ENCODE results near the gene SLIT3.

The SLIT3 gene

DNA sequence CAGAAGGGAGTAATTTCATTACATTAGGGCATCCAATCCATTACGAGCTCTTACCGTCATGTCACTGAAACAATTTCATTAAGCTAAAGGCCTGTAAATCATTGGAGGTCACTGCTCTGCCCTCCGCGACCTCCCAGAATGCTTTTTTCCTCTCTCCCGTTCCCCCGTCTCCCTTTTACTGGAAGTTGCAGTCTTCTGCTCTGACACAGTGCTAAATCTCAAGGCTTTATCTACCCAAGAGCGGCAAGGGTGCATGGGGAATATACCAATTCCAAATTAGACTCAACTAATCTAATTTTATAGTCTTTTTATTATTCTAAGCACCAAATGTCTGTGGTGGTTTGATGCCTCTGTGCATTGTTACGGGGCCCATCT lies 456.0 kb downstream of the SLIT3 start:
- DNase-seq (ENCODE audit: low read depth in 3 of 3, low spot score in 1 of 3) = no peak

DNA sequence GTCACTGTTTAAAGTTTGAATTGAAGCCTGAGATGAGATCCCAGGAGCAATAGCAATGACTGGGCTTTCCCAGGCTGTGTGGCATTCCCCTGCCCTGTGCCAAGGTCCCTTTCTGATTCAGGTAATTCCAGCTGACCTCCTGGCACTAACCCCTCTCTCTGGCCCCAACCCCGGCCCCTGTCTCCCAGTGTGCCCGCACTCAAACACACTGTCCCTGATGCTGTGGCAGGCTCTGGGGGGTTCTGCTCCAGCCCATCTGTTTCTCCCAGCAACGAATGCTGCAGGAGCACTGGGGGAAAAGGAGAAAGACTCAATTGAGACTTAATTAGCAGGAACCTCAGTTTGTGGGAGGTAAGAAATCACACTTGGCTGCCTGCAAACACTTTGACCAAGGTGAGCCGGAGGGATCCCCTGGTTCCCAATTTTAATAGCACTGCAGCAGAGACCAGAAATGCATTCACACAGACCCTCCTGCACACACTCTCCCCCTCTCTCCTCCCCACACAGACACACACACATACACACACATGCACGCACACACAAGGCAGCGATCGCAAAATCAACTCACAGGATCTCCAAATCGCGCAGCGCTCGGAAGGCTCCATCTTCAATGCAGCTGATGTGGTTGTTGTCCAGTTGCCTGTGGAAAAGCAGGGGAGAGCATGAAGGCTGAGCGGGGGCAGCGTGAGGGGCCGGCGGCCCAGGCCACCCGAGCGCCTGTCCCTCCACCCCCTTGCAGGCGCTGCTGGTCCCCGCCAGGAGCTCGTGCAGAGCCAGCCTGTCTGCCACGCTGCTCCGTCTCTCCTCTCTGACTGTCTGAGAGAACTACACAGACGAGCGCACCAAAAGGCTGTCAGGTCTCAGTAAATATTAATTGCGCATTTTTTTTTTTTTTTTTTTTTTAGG lies 456.7 kb downstream of the SLIT3 start:
- DNase-seq (ENCODE audit: low read depth in 3 of 3, low spot score in 1 of 3) = no peak

DNA sequence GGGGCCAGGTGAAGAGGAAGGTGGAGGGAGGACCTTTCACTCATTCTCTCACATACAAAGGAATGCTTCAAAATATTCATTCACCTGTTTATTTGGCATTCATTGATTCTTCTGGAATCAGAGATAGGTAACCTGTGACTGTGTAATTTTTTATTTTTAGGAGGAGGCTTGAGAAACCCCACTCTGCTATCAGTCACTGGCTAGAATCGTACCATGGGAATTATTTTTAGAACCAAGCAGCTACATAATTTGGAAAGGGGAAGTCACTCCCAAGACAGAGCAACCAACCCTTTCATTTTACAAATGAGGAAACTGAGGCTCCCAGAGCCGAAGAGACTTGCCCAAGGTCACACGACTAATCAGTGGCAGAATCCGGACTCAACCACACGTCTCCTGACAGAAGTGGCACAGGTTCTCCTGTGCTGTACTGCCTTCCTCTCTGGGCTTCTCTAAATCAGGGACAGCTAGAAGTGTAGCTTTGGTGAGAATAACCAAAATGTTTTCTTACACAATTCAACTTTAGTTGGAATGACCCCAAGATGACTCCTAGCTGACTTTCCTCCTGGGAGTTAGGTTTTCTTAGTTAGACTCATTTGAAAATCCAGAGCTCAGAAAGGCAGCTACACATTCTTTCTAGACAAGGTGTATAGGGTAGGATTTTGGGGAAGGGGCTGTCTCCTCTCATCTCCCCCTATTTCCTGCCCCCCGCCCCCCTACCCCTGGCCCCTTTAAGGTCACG lies 457.5 kb downstream of the SLIT3 start:
- DNase-seq (ENCODE audit: low read depth in 3 of 3, low spot score in 1 of 3) = no peak

DNA sequence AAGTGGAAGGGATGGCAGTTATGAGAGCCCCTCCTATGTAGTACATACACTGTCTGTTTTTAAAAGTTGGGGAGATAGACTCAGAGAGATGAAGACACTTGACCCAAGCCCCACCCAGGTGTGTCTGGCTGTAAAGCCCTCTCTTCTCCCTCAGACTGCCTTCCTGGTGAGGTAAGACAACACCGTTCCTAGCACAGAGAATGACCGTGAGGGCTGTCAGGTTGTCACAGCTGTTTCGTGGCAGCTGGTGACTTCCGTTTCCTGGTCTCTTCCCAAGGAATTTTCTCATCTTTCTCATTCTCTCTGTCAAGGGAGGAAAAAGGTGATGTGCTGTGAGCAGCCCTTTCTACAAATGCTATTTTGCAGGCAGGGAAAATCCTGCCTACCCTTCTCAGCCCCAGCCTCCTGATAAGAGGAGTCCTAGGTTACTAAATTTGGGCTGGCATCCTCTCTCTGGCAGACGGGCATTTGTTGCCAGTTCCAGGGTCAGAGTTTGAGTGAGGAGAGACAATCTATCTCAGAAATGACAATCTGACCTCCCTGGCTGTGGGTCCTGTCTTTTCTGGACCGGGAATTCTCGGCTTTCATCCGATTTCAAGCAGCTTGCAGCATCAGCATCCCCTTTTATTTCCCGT lies 458.3 kb downstream of the SLIT3 start:
- no peak for DNase-seq (ENCODE audit: low read depth in 3 of 3, low spot score in 1 of 3)

DNA sequence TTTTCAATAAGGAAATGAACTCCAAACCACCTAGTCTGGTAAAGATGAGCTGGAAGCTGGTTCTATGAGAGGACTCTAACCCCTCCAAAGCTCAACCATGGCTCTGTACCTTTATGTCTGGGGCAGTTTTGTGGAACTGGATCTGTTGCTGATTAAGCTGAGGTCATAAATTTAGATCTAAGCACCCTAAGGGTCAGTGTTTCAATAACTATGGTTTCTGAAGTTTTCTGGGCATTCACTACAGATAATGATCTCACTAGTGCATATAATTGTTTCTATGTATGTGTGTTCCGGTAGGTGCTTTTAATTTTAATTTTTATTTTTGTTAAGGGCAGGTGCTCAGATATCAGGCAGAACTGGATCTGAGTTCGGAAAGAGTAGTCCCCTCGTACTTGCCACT lies 463.1 kb downstream of the SLIT3 start:
- no peak for DNase-seq (ENCODE audit: low read depth in 3 of 3, low spot score in 1 of 3)

DNA sequence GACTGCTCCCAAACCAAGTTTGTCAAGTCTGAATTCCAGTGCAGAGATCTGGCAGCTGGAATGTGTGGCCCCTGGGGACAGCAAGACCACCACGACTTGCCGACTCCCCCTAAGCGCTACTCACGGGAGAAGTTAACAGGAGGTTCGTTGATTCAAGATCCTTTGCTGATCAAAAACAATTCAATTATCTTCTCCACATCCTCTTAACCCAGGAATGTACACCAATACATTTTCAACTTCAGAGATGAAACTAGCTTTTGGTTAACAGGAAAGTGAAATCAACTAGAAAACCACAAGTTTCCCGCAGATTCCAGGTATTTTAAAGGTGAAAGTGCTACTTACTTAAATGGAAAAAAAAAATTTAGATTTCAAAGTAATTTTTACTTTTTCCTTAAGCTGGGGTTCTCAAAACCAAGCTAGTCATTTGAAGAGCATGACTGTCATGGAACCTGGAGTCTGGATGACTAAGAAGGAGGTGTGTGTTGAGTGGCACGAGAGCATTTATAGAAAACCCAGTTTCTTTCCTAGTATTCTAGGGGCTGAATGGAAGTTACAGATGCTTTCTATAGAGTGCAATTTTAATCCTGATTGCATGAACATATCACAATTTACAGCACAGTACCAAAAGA lies 464.2 kb downstream of the SLIT3 start:
- no peak for DNase-seq (ENCODE audit: low read depth in 3 of 3, low spot score in 1 of 3)

DNA sequence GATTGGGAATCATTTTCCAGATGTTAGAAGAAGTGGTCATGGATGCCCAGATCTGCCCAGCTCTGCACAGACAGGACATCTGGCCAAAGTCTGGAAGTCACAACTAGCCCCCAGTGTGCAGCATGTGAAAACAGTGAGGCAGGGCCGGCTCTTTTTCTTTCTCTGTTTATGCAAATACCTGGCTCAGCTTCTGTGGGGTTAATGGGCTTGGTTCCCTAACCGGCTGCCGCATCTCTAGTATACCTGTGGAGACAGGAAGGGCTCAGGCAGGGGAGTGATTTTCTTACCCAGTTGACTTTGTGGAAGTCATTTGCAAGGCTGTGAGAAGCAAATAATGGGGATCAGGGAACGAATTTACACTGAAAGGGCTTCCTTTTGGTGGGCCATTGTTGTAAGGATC lies 467.0 kb downstream of the SLIT3 start:
- no peak for DNase-seq (ENCODE audit: low read depth in 3 of 3, low spot score in 1 of 3)

DNA sequence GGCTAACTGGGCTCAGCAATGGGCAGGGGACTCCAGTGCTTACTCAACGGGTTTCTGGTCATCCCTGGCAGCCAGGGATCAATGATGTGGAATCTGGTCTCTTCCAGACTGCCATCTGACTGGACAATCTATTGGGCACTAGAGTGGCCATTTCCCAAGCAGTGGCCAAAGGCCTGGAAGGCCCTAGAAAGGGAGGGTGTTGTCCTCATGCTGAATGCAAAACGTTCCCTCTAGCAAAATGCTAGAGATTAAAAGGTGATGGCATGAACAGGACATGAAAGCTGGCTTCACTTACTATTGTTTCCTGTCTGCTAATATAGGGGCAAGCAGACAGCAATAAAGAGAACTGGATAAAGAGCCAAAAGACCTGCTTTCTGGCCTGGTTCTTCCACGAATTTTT lies 467.6 kb downstream of the SLIT3 start:
- no peak for DNase-seq (ENCODE audit: low read depth in 3 of 3, low spot score in 1 of 3)

DNA sequence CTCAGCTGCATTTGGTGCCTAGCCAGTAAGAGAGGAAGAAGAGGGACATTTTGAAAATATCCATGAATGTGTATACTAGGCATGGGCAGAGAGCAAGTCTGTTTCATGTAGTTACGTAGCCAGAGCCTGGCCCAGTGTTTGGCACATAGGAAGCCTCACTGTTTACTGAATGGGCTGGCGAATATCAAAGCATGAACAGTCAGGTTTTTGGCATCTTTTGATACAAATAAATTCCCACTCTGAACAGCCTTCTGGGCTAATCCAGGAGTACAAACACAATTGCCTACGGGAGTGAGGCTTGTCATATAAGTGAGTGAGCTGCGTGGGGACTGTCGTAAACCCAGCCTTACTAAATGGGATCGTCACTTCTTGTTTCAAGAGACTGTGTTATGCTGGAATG lies 468.6 kb downstream of the SLIT3 start:
- no peak for DNase-seq (ENCODE audit: low read depth in 3 of 3, low spot score in 1 of 3)

DNA sequence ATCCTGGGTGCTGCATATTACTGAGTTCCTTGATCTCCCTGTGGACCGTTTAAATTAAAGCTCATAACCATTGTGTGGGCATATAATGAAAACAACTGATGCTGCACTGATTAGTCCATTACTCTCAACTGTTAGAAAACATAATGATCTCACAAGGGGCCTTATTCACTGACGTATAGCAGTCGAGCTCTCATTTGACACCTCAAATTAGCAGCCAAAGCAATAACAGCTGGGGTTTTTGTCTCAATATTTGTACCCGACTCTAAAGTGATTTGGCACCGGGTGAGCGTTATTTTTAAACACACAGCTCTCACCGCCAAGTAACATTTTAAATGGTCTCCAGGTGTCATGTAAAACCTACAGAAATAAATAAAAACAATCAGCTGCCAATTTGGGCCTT lies 469.6 kb downstream of the SLIT3 start:
- no peak for DNase-seq (ENCODE audit: low read depth in 3 of 3, low spot score in 1 of 3)

DNA sequence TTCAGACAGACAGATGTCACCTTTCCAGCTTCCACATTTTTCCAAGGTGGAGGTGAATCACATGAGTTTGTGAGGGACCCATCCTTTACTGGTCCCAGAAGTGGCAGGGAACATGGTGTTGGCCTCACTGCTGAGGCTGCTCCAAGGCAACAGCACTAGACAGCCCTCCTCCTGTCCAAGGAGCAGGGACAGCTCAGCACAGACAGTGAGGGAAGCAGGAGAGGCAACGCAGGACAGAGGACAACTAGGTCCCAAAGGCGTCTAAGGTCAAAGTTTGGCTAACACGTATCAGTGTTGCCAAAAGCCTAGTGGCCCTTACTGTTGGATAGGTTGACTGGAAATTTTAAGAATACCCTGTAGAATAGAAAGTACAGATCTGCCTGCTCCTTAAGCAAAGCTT lies 470.1 kb downstream of the SLIT3 start:
- no peak for DNase-seq (ENCODE audit: low read depth in 3 of 3, low spot score in 1 of 3)

DNA sequence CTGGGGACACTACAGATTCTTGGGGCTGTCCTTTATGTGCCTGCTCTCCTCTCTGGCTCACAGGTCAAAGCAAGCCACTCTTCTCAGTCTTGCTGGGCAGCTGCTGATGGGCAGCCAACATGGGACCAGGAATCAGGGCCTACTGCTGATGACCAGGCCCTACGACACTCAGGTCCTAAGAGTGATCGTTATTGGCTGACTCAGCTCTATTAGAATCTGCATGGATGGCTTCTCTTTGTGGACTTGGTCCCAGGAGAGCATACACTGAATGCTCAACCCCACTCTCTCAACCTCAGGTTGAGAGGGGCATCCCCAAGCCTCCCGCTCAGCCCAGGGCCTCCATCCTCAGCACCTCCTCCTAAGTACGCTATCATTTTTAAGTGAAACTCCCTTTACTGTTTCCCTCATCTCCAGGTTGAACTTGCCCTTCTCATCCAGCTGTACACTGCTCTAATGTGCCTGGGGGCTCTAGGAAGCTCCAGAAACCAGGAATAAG lies 471.0 kb downstream of the SLIT3 start:
- DNase-seq (ENCODE audit: low read depth in 3 of 3, low spot score in 1 of 3) = no peak

DNA sequence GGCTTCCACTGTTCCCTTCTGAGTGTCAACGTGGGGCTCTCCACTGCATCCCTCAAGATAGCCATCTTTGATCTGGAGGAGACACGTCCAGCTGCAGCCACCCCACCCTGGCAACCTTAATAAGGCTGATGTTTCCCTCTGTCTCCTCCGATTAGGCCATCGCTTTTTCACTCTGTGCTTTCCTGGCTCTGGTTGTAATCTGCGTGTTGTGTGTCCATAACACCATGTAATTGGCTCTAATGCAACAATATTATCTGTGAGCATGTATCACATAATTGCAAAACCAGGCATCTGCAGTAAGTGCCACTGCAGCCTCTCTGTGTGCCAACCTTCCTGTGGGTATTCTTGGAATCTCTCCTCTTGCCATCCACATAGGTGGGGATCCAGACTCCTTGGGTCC lies 471.9 kb downstream of the SLIT3 start:
- no peak for DNase-seq (ENCODE audit: low read depth in 3 of 3, low spot score in 1 of 3)

DNA sequence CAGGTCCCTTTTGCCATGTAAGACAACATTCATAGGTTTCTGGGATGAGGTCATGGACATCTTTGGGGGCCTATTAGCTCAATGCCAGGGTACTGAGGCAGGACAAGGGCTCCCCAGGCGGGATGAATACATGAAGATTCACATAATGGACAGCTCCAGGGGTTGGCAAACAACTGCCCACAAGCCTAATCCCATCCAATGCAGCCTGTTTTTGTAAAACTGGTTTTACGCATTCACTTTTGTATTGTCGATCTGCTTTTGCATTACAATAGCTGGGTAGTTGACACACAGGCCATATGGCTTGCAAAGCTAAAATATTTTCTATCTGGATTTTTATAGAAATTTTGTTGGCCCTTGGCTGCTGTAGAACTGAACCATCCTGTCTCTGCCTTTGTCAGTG lies 473.3 kb downstream of the SLIT3 start:
- DNase-seq (ENCODE audit: low read depth in 3 of 3, low spot score in 1 of 3) = no peak

DNA sequence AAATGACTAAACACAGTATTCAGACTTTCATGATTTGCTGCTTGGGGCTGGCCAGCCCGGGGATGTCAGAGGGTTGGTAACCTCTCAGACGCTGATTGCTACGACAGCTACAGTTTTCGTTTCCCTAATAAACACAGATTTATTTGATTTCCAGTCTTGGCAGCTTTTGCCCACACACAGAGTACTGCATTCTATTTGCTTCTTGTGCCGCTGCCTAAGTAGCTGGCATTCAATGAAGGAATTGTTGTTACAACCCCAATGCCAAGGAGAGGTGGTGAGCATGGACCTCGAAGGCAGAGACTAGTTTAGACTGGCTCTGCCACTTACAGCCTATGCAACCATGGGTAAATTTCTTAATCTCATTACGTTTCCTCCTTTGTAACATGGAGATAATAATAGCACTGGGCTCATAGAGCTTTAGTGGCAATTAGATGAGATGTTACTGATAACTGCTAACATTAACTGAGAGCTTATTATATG lies 474.7 kb downstream of the SLIT3 start:
- DNase-seq (ENCODE audit: low read depth in 3 of 3, low spot score in 1 of 3) = no peak

DNA sequence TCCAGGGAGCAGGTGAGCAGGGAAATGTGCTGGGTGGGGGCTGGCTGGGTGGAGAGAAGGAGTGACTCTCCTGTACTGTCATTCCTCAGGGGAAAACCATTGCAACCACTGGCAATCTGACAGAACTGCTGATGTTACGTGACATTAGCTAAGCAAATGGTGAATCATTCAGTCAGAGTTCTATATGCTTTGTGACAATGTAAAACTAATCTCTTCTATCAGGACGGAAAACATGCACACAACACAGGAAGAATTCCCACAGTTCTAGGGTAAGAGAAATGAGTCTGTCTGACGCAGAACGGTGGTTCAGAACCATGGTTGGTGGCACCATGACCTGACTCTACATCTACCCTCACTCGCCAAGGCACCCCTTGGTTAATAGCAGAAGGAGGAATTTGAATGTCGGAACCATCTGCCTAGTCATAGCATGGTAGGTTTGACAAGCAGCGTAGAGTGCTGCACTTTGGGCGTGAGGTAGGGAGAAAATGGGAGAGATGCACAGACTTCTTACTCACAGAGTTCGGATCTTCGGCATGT lies 478.1 kb downstream of the SLIT3 start:
- no peak for DNase-seq (ENCODE audit: low read depth in 3 of 3, low spot score in 1 of 3)

DNA sequence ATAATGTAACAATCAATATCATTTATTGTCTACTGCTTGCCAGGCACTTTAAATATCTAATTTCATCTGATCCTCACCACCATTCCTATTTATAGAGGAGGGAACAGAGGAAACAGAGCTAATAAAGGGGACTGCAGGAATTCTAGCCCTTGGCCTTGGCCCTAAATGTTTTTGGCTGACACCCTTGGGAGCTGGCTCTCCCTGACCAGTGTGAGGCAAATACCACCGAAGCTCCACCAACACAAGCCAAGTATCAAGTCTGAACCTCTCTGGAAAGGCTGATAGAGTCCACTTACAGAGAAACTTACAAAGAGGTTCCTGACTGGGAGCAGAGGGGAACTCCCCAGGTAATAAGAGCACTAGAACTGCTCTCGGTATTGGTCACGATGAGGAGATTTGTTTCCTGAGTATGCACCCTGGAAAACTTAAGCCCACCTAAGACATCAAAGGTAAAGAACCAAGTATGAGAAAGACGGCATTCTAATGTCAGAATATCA lies 478.6 kb downstream of the SLIT3 start:
- no peak for DNase-seq (ENCODE audit: low read depth in 3 of 3, low spot score in 1 of 3)

DNA sequence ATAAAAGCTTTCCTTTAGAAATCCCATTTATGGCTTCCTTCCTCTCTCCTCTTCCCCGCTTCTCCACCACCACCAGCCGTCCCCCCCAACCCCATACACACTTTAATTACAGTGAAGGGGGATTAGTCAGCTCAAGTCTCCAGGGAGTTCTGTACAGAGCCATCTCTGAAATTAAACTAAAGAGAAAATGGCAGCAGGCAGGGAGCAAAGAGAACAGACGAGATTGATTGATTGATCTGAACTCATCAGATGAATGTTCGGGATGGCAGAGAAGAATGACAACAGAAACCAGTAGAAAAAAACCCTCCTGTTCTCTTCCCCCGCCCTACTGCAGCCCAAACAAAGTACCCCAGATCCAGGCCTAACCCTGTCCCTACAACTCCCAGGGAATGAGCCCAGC lies 480.1 kb downstream of the SLIT3 start:
- no peak for DNase-seq (ENCODE audit: low read depth in 3 of 3, low spot score in 1 of 3)

DNA sequence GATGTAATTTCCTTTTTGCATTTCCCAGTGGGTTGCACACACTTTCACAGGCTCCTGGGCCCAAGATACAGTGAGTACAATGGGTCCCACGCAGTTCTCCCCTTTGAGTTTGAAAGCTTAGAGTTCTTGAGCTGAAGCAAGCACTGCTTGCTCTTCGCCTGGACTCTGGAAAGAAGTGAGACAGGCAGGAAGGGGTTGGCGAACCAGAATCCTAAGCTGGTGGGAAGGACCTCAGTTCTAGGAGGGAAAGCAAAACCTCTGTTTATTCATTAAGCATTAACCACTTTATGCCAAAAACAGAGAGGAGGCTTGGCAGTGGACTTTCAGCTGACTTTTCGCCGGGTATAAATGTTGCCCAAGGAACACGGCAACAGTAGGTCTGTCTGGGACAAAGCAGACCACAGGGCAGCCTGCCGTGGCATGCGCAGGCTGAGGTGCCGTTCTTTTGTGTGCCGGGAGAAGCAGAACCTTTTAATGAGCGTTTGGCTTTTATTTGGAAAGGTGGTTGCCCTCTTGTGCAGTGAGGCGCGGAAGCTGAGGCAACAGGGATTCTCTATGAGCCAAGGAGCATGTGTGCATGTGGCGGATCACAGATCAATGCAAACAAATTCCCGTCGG lies 481.8 kb downstream of the SLIT3 start:
- no peak for DNase-seq (ENCODE audit: low read depth in 3 of 3, low spot score in 1 of 3)

DNA sequence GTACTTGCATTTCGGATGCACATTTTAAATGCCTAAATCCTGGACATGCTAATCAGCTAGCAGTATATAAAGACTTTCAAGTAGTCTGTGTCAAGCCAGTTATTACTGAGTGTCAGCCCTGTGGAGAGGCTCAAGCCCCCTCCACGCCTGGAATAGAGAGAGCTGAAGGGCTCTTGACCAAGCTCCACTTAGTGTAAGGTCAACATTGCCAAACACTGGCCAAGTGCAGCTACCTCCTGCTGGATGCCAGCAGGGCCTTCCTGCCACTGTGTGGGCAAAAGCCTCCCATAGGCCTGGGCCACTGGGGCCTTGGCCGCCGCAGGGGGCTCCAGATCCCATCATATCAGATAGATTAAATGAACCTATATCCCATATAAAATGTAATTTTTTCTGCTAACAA lies 482.4 kb downstream of the SLIT3 start:
- no peak for DNase-seq (ENCODE audit: low read depth in 3 of 3, low spot score in 1 of 3)

Data from stimulated activated CD4-positive, alpha-beta T cell treated with anti-CD3 and anti-CD28 coated beads, TNF-alpha, amount 100 ng/mL, for 1 hour (primary cell).